ENCODE measurements around the gene C14orf132.

Gene C14orf132

DNA sequence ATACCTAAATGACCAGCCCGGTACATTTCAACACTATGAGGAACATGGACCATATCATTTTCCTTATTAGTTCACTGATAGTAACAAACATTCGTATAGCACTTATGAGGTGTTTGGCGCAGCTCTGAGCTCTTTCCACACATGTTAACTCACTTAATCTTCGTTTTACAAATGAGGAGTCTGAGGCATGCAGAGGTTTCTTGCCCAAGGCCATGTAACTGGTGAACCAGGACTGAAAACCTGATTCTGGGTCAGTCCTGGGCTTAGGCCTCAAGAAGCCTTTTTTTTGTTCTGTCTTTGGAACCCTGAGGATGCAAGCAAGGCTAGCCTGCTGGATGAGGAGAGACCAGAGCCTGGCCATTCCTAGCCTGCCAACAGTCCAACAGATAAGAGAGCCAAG is 55.0 kb downstream of the C14orf132 start:
- Mint-ChIP-seq H3K27me3 (peaks cover 34% of the 10 kb centered on the region), H3K4me3 (no peak overlapping the region)
- no peak for ATAC-seq

DNA sequence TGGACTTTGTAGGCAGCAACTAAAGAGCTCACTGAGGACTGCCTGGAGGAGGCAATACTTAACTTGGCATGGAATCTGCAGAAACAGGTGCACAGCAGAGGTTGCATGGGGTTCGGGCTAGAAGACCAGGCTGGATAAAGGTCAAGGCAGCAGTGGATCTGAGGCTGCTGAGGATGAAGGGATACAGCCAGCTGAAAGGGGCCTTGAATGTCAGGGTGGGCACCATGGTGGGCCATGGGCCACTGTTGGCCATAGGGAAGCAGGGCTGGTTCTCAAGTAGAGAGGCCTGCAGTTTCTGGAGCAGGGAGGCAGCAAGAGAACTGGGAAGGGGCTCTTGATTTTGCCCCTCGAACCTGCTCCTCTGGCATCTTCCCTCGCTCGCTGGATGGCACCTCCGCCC is 55.5 kb downstream of the C14orf132 start:
- Mint-ChIP-seq H3K27me3 (peaks cover 34% of the 10 kb centered on the region), H3K4me3 (no peak overlapping the region), H3K4me1 (no peaks in the 10 kb centered on the region), H3K9me3 (no peaks in the 10 kb centered on the region), H3K27ac (no peak overlapping the region), H3K36me3 (no peaks in the 10 kb centered on the region)
- ATAC-seq, result no peak

More for the DNA sequence above, 55.0 kb downstream of the C14orf132 start:
- Mint-ChIP-seq H3K9me3 (no peaks in the 10 kb centered on the region), H3K36me3 (no peaks in the 10 kb centered on the region), H3K27ac (no peak overlapping the region), H3K4me1 (no peaks in the 10 kb centered on the region)

- no peak for ATAC-seq
- Mint-ChIP-seq H3K27me3 (peaks cover 34% of the 10 kb centered on the region), H3K9me3 (no peaks in the 10 kb centered on the region), H3K27ac (no peak overlapping the region), H3K36me3 (no peaks in the 10 kb centered on the region), H3K4me3 (no peak overlapping the region), H3K4me1 (no peaks in the 10 kb centered on the region)
Measured at GRCh38 chr14:96095058-96095457, 55.9 kb downstream of the C14orf132 start.

DNA sequence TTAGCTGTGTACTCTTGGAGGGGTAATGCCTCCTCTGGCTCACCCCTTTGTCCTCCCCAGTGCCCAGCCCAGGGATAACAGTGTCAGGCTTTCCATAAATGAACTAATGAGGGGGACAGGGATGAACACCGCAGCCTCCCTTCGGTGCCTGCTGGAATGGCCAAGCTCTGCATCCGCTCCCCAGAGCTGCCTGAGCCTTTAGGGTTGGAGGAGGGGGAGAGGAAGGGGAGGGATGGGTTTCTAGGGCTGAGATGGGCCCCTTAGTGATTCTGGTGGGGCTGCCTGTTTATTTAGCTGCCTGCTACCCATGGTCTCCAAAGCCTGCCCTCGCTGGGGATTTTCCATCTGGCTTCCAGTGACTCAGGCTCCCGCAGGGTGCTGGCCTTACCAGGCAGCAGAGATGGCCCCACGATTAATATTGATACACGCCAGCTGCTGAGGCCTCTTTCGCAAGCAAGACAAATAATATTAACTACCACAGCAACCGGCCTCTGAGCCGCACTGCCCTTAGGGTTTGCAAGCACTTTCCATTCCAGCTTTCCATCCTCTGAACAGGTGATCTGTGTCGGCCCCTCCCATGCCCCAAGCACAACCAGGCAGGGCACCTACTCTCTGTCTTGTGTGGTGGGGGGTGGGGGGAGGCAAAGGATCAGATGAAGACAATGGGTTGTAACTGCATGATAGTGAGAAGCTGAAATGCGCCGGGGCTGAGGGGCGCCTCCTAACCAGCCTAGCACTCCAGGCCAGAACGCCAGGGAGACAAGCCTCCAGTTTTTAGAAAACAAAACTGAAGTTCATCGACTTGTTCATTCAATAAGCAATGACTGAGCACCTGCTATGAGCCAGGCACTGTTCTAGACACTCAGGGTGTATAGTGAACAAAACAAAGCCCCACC is 56.7 kb downstream of the C14orf132 start:
- Mint-ChIP-seq H3K9me3 (no peaks in the 10 kb centered on the region), H3K4me3 (no peak overlapping the region), H3K27ac (no peak overlapping the region), H3K36me3 (no peaks in the 10 kb centered on the region), H3K27me3 (peaks cover 33% of the 10 kb centered on the region), H3K4me1 (no peaks in the 10 kb centered on the region)
- no peak for ATAC-seq

DNA sequence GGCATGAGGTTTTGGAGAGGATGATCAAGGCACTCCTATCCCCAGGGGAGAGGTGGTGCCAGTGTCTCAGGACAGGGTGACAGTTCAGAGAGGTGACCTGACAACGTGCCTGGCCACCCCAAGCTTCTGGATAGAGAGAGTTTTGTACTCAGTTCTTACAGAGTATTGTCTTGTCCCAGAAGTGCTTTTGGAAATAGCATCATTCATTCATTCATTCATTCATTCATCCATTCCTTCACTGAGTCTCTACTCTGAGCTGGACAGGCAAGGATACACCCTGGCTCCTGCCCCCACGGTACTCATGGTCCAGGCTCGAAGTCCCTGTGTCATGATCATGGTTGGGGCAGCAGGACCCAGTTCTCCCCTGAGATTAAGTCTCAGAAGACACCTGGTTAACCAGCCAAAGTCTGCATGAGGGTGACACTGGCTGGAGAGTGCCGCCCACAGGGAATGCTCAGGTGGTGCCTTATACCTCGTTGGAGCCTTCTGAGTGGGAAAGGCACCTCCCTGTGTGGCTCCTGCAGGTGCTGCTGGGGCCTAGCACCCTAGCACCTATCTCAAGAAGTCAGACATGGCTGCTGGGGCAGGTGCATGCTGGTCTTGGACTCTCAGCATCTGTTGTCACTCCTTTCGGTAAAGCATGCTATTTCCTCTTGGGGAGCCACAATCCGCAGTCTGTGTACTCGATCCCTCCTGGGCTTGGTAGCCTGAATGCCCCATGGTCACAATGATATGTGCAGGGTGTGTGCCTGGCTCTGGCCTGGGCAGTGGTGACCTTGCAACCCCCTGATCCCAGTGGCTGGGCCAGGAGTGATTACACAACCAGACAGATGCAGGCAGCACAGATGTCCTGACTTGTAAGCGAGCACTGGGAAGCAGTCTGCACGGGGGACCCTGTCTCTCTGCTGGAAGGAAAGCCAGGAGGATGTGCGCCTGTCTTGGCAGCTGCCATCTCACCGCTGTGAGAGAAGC is 57.8 kb downstream of the C14orf132 start:
- Mint-ChIP-seq H3K9me3 (no peaks in the 10 kb centered on the region), H3K36me3 (no peaks in the 10 kb centered on the region), H3K4me1 (no peaks in the 10 kb centered on the region), H3K4me3 (no peak overlapping the region), H3K27me3 (peaks cover 28% of the 10 kb centered on the region), H3K27ac (no peak overlapping the region)
- no peak for ATAC-seq

GRCh38 chr14:96097752-96098151 is 58.6 kb downstream of the C14orf132 start:
- H3K9me3 Mint-ChIP-seq, result no peaks in the 10 kb centered on the region
- H3K4me3 Mint-ChIP-seq, result no peak overlapping the region
- H3K27me3 Mint-ChIP-seq, result peaks cover 28% of the 10 kb centered on the region
- H3K4me1 Mint-ChIP-seq, result no peaks in the 10 kb centered on the region
- H3K36me3 Mint-ChIP-seq, result no peaks in the 10 kb centered on the region
- H3K27ac Mint-ChIP-seq, result no peak overlapping the region
- no peak for ATAC-seq

DNA sequence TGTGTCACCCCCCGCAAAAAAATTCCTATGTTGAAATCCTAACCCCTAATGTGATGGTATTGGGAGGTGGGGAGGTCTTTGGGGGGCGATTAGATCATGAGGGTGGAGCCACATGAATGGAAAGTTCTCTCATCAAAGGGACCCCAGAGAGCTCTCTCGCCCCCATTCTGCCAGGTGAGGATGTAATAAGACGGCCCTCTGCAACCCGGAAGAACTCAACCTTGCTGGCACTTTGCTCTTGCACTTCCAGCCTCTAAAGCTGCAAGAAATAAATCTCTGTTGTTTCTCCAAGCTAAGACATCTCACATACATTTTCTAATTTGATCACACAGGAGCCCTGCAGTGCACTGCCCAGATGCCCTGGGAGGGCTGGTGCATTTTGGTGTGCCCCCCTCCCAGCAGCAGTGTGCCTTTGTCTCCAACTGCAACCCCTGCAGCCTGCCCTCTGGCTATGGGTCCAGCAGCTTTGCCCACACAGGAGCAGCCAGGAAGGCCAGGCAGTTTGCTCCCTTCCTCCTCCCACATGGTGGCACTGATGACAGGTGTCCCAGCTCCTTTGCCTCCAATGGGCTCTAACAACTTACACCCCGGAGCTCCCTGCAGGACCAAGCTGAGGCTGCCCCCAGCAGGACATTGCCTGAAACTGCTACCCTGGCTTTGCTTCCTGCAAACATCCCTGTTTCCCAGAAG is 59.3 kb downstream of the C14orf132 start:
- Mint-ChIP-seq H3K36me3 (no peaks in the 10 kb centered on the region), H3K4me1 (no peaks in the 10 kb centered on the region), H3K27me3 (peaks cover 28% of the 10 kb centered on the region), H3K9me3 (no peaks in the 10 kb centered on the region), H3K27ac (no peak overlapping the region), H3K4me3 (no peak overlapping the region)
- ATAC-seq, result no peak

DNA sequence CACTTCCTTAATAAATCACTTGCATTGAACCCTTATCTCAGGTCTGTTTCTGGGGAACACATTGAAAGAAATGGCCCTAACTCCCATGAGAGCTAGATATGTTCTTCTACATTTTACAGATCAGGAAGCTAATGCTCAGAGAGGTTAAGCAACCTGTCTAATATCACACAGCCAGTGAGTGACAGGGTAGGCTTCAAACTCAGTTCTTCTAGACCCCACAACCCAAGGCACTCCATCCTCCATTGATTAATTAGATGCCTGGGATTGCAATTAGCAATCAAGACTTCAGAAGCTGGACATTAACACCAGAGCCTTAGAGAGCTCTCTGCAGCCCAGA is 59.8 kb downstream of the C14orf132 start:
- Mint-ChIP-seq H3K27me3 (peaks cover 23% of the 10 kb centered on the region), H3K4me1 (no peaks in the 10 kb centered on the region), H3K36me3 (no peaks in the 10 kb centered on the region), H3K9me3 (no peaks in the 10 kb centered on the region), H3K27ac (no peak overlapping the region), H3K4me3 (no peak overlapping the region)
- no peak for ATAC-seq

DNA sequence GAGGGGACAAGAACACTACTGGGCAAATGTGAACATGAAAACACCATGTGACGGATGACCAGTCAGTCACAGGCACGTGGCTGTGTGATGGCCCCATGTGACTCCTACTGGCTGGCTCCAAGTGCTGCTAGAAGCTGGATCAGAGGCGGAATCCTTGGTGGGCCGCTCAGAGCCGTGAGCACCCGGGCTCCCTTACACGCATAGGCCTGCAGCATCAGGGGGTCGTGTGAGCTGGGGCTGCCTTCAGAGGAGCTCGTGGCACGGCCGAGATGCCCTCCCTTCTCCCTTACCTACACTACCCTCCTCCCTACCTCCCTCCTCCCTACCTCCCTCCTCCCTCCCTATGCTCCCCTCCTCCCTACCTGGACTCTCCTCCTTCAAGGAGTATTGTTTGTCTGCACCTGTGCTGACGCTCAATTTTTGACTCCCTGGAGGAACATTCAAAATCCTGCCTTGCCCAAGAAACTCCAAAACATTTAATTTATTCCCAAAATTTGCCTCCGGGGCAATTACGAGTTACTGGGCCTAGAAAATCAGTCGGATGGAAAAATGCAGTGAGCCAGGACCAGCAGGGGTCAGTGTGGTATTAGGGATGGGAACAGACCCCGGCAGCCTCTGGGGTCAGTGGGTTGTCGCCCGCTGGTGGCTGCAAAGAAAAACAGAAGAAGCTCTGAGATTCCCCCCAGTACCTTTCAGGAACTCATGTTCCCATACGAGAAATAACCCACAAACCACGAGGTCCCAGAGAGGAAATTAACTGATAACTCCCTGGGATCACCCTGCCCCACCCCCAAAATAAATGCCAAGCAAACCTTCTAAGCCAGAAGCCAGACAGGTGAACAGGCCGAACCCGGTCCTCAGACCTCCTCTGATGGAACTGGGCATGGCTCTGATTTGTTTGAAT is 61.3 kb downstream of the C14orf132 start:
- H3K4me1 Mint-ChIP-seq, result no peaks in the 10 kb centered on the region
- no peak overlapping the region for H3K27ac Mint-ChIP-seq
- peaks cover 16% of the 10 kb centered on the region for H3K27me3 Mint-ChIP-seq
- H3K36me3 Mint-ChIP-seq, result no peaks in the 10 kb centered on the region
- H3K9me3 Mint-ChIP-seq, result no peaks in the 10 kb centered on the region
- no peak overlapping the region for H3K4me3 Mint-ChIP-seq
- no peak for ATAC-seq

DNA sequence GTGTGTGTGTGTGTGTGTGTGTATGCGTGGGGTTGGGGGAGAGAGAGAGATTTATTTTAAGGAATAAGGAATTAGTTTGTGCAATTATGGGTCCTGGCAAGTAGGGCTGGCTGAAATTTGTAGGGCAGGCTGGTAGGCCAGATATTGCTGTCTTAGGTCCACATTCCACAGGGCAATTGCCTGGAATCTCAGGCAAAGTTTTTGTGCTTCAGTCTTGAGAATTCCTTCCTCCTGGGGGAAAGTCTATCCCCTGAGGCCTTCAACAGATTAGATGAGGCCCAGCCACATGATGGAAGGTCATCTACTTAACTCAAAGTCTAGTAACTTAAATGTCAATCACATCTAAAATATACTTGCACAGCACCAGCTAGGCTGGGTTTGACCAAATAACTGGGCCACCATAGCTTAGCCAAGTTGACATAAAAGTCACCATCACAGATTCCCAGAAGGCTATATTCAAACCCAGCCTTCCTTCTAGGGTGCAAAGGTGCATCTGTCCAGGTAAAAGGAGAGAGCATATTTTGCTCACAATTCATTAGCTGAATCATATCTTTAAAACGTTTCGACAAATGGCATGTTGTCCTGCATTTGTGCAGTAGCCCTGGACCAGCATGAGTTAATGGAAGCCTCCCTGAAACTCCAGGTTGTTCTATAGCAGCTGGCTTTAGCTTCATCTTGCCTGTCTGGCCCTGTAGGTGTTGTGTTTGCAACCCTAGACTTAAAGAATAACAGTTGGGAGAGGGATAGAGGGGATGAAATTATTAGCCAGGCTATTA is 63.1 kb downstream of the C14orf132 start:
- no peaks in the 10 kb centered on the region for H3K9me3 Mint-ChIP-seq
- H3K27me3 Mint-ChIP-seq, result peaks cover 17% of the 10 kb centered on the region
- H3K4me3 Mint-ChIP-seq, result no peak overlapping the region
- ATAC-seq, result no peak
- H3K4me1 Mint-ChIP-seq, result no peaks in the 10 kb centered on the region
- H3K27ac Mint-ChIP-seq, result no peak overlapping the region
- no peaks in the 10 kb centered on the region for H3K36me3 Mint-ChIP-seq

GRCh38 chr14:96103075-96103474 is 63.9 kb downstream of the C14orf132 start:
- Mint-ChIP-seq H3K27ac (no peak overlapping the region), H3K9me3 (no peaks in the 10 kb centered on the region), H3K4me3 (no peak overlapping the region), H3K27me3 (peaks cover 20% of the 10 kb centered on the region), H3K4me1 (no peaks in the 10 kb centered on the region), H3K36me3 (no peaks in the 10 kb centered on the region)
- no peak for ATAC-seq

DNA sequence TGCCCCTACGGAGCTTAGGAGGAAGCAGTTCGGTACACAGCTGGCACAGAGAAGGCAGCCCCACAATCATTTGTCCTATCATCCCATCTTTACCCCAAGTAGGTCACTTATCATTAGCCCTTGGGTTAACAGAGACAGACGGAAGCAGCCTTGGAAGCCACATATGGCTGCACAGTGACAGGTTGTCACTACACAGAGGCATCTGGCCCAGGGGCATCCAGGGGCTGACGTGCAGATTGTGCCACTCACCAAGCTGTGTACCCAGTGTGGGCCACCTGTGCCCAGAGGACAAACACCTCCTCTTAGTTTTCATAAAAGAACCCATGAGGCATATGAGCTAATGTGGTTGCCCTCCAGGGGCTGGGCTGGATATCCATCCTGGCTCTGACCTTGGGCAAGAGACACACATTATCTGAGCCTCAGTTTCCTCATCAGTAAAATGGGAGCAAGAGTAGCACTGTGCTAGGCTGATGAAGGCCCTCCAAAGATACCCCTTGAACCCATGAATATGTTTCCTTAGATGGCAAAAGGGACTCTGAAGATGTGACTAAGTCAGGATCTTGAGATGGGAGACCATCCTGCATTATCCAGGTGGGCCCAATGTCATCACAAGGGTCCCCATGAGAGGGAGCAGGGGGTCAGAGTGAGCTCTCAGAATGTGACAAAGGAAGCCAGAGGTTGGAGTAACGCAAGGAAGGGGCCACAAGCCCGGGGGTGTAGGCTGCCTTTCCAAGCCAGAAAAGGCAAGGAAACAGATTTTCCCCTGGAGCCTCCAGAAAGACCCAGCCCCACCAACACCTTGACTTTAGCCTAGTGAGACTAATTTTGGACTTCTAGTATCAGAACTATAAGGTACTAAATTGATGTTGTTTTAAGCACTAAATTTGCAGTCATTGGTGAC is 64.6 kb downstream of the C14orf132 start:
- no peaks in the 10 kb centered on the region for H3K4me1 Mint-ChIP-seq
- no peak for ATAC-seq
- H3K36me3 Mint-ChIP-seq, result no peaks in the 10 kb centered on the region
- H3K4me3 Mint-ChIP-seq, result no peak overlapping the region
- H3K27ac Mint-ChIP-seq, result no peak overlapping the region
- H3K9me3 Mint-ChIP-seq, result no peaks in the 10 kb centered on the region
- peaks cover 16% of the 10 kb centered on the region for H3K27me3 Mint-ChIP-seq

DNA sequence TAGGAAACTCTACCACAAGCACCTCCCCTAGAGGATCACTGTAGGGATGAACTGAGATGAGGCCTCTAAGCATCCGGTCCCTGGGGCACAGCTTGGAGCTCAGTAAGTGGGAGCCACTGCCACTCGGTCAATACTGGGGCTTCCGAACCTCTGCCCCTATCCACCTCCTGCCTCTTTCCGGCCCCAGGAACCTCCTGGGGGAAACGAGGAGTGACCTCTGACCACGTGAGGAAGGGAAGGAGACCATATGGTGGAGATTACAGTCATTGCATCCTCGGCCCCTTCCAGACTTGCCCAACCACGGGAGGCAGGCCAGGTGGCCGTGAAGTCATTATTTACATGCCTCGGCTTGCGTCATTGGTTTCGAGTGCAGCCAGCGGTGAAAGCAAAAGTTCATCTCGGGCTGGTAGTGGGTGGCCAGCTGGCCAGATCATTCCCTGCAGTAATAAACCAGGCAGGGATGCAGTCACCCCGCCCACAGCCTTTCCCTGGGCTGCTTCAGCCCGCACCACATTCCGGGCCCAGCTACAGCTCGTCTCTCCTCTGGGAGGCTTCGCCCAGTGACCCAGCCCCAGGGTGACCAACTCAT is 65.4 kb downstream of the C14orf132 start:
- H3K4me1 Mint-ChIP-seq, result no peaks in the 10 kb centered on the region
- H3K9me3 Mint-ChIP-seq, result no peaks in the 10 kb centered on the region
- H3K27me3 Mint-ChIP-seq, result peaks cover 20% of the 10 kb centered on the region
- no peak for ATAC-seq
- no peak overlapping the region for H3K27ac Mint-ChIP-seq
- H3K36me3 Mint-ChIP-seq, result no peaks in the 10 kb centered on the region
- H3K4me3 Mint-ChIP-seq, result no peak overlapping the region
